HepG2 (cell line): ENCODE measurements around the gene MARF1.

Experiments used
- CC2D1A ChIP-seq: sonication (generic); formaldehyde crosslinking; IDR thresholded peaks from 2 replicates; pipeline ENCODE4 v1.8.1; 2023; ENCODE audit warnings: mild to moderate bottlenecking, missing genetic modification reagents
- CREB1 ChIP-seq, 2 experiments: fragments of 450-650 bp in 1 of 2; IDR thresholded peaks; 2 replicates each; pipeline ENCODE4 v1.6.1; 2016 to 2017; ENCODE audit warnings: control low read depth in 1 of 2, mild to moderate bottlenecking in 1 of 2, missing compliant biosample characterization in 1 of 2, missing genetic modification characterization in 1 of 2
- HDAC6 ChIP-seq: fragments of 200-600 bp; sonication (generic); IDR thresholded peaks from 2 replicates; pipeline ENCODE4 v1.7.0; 2017; ENCODE audit warnings: mild to moderate bottlenecking, antibody characterized with exemption, low read length, low read depth
- HMG20A ChIP-seq: IDR thresholded peaks from 2 replicates; pipeline ENCODE4 v1.6.1; 2016; ENCODE audit warnings: borderline replicate concordance
- MAF1 ChIP-seq: sonication (generic); formaldehyde crosslinking; IDR thresholded peaks from 2 replicates; pipeline ENCODE4 v1.5.0; 2020; ENCODE audit warnings: missing genetic modification reagents, borderline replicate concordance
- MAFK ChIP-seq, 2 experiments: IDR thresholded peaks in 1 of 2; conservative IDR thresholded peaks in 1 of 2; 2 replicates each; pipeline ENCODE4 v1.6.1; 2011; ENCODE audit warnings: improper control_type of control experiment in 2 of 2, low read length in 2 of 2
- MEF2D ChIP-seq: sonication (generic); formaldehyde crosslinking; IDR thresholded peaks from 2 replicates; pipeline ENCODE4 v1.5.1; 2020; ENCODE audit warnings: mild to moderate bottlenecking, missing genetic modification reagents
- NR3C1 ChIP-seq: sonication (generic); formaldehyde crosslinking; IDR thresholded peaks from 2 replicates; pipeline ENCODE4 v1.4.0; 2020; ENCODE audit warnings: missing genetic modification reagents
- POLR2A ChIP-seq, 2 experiments: IDR thresholded peaks; 2 replicates each; pipeline ENCODE4 v1.6.1; 2011; ENCODE audit warnings: low read depth in 2 of 2, low read length in 2 of 2, mild to moderate bottlenecking in 1 of 2, moderate library complexity in 1 of 2; ENCODE audit not compliant: insufficient read depth in 1 of 2
- TBP ChIP-seq: sonication (generic); formaldehyde crosslinking; IDR thresholded peaks from 2 replicates; pipeline ENCODE4 v1.5.0; 2020; ENCODE audit warnings: missing genetic modification reagents
- ZNF24 ChIP-seq: fragments of 450-650 bp; IDR thresholded peaks from 2 replicates; pipeline ENCODE4 v1.6.1; 2017; ENCODE audit warnings: antibody characterized with exemption, mild to moderate bottlenecking
- ZNF317 ChIP-seq: sonication (generic); formaldehyde crosslinking; IDR thresholded peaks from 2 replicates; pipeline ENCODE4 v1.5.0; 2020; ENCODE audit warnings: mild to moderate bottlenecking, missing genetic modification reagents
- TF ChIP-seq, protein P1 (sequence below): sonication (generic); formaldehyde crosslinking; IDR thresholded peaks from 2 replicates; pipeline ENCODE4 v1.5.0; 2020; ENCODE audit warnings: mild to moderate bottlenecking, missing genetic modification reagents, moderate library complexity
- TF ChIP-seq, protein P2 (sequence below): sonication (generic); formaldehyde crosslinking; IDR thresholded peaks from 2 replicates; pipeline ENCODE4 v1.4.0; 2020; ENCODE audit warnings: missing genetic modification reagents

DNA sequence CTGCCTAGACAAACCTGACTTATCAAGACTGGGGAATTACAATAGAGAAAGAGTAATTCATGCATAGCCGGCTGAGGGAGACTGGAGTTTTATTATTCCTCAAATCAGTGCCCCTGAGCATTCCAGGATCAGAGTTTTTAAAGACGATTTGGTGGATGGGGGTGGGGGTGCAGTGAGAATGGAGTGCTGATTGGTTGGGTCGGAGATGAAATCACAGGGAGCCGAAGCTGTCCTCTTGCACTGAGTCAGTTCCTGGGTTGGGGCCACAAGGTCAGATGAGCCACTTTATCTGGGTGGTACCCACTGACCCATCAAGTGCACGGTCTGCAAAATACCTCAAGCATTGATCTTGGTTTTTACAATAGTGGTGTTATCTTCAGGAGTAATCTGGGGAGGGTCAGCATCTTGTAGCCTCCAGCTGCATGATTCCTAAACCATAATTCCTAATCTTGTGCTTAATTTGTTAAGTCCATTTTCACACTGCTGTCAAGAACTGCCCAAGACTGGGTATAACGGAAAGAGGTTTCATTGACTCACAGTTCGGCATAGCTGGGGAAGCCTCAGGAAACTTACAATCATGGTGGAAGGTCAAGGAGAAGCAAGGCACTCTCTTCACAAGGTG is 69.6 kb downstream of the MARF1 start:
- TF ChIP-seq, protein P1, sequence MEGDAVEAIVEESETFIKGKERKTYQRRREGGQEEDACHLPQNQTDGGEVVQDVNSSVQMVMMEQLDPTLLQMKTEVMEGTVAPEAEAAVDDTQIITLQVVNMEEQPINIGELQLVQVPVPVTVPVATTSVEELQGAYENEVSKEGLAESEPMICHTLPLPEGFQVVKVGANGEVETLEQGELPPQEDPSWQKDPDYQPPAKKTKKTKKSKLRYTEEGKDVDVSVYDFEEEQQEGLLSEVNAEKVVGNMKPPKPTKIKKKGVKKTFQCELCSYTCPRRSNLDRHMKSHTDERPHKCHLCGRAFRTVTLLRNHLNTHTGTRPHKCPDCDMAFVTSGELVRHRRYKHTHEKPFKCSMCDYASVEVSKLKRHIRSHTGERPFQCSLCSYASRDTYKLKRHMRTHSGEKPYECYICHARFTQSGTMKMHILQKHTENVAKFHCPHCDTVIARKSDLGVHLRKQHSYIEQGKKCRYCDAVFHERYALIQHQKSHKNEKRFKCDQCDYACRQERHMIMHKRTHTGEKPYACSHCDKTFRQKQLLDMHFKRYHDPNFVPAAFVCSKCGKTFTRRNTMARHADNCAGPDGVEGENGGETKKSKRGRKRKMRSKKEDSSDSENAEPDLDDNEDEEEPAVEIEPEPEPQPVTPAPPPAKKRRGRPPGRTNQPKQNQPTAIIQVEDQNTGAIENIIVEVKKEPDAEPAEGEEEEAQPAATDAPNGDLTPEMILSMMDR: no peak
- TF ChIP-seq MAFK (conservative IDR thresholded peaks at IDR 0.05 in 1 of 2, IDR thresholded peaks at IDR 0.05 in 1 of 2; ENCODE audit: low read length in 2 of 2) (no peak), POLR2A (IDR thresholded peaks at IDR 0.05; ENCODE audit: insufficient read depth in 1 of 2, low read depth in 2 of 2, low read length in 2 of 2) (no peak), HMG20A (CRISPR knock-in tag) (no peak), MAF1 (CRISPR knock-in tag) (no peak), ZNF317 (CRISPR knock-in tag) (no peak), CC2D1A (CRISPR knock-in tag) (no peak), HDAC6 (no peak), ZNF24 (no peak), CREB1 (IDR thresholded peaks at IDR 0.05) (no peak), CREB1 (CRISPR knock-in tag; IDR thresholded peaks at IDR 0.05) (no peak), MEF2D (CRISPR knock-in tag) (no peak), TBP (CRISPR knock-in tag) (no peak), NR3C1 (CRISPR knock-in tag) (no peak)
- TF ChIP-seq, protein P2, sequence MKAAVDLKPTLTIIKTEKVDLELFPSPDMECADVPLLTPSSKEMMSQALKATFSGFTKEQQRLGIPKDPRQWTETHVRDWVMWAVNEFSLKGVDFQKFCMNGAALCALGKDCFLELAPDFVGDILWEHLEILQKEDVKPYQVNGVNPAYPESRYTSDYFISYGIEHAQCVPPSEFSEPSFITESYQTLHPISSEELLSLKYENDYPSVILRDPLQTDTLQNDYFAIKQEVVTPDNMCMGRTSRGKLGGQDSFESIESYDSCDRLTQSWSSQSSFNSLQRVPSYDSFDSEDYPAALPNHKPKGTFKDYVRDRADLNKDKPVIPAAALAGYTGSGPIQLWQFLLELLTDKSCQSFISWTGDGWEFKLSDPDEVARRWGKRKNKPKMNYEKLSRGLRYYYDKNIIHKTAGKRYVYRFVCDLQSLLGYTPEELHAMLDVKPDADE (CRISPR knock-in tag): no peak
